SK-N-SH treated with all-trans-retinoic acid at 6 μM for 48 hours (cell line): ENCODE results near the gene ACOXL.

Experiments used
- ATAC-seq: fragments of 200-7000 bp; cut with Tn5 transposase; 3 replicates; pipeline ENCODE4 v1.9.1; 2020; ENCODE audit warnings: mild to moderate bottlenecking, moderate library complexity
- ARNTL ChIP-seq: fragments of 450-650 bp; formaldehyde crosslinking; IDR thresholded peaks from 2 replicates; pipeline ENCODE4 v1.5.0; 2020; ENCODE audit warnings: low read depth, mild to moderate bottlenecking, moderate library complexity, borderline replicate concordance
- BACH2 ChIP-seq: fragments of 250-450 bp; sonication (Bioruptor Pico); IDR thresholded peaks from 2 replicates; pipeline ENCODE4 v1.9.0; 2021; ENCODE audit warnings: mild to moderate bottlenecking, borderline replicate concordance
- CREB5 ChIP-seq: fragments of 250-450 bp; sonication (Bioruptor Pico); IDR thresholded peaks from 2 replicates; pipeline ENCODE4 v1.5.1; 2020; ENCODE audit warnings: low read depth, mild to moderate bottlenecking, moderate library complexity
- CSDC2 ChIP-seq: fragments of 250-450 bp; sonication (Bioruptor Pico); IDR thresholded peaks from 2 replicates; pipeline ENCODE4 v1.5.0; 2020; ENCODE audit warnings: mild to moderate bottlenecking, moderate library complexity
- ESRRG ChIP-seq: fragments of 250-450 bp; sonication (Bioruptor Pico); IDR thresholded peaks from 2 replicates; pipeline ENCODE4 v1.6.1; 2021; ENCODE audit warnings: mild to moderate bottlenecking
- GLIS3 ChIP-seq: fragments of 250-450 bp; sonication (Bioruptor Pico); IDR thresholded peaks from 2 replicates; pipeline ENCODE4 v1.5.0; 2020; ENCODE audit warnings: mild to moderate bottlenecking, moderate library complexity
- PATZ1 ChIP-seq: fragments of 250-450 bp; sonication (Bioruptor Pico); IDR thresholded peaks from 2 replicates; pipeline ENCODE4 v1.8.0; 2020; ENCODE audit warnings: mild to moderate bottlenecking, moderate library complexity, borderline replicate concordance
- PPARA ChIP-seq: fragments of 250-450 bp; sonication (Bioruptor Pico); IDR thresholded peaks from 2 replicates; pipeline ENCODE4 v1.5.0; 2020; ENCODE audit warnings: mild to moderate bottlenecking, borderline replicate concordance
- RARB ChIP-seq: fragments of 250-450 bp; sonication (Bioruptor Pico); IDR thresholded peaks from 2 replicates; pipeline ENCODE4 v1.8.0; 2021; ENCODE audit warnings: mild to moderate bottlenecking, moderate library complexity
- SNAI2 ChIP-seq: fragments of 250-450 bp; sonication (Bioruptor Pico); IDR thresholded peaks from 2 replicates; pipeline ENCODE4 v1.5.0; 2020; ENCODE audit warnings: mild to moderate bottlenecking, moderate library complexity
- TCF4 ChIP-seq: fragments of 250-450 bp; sonication (Bioruptor Pico); IDR thresholded peaks from 2 replicates; pipeline ENCODE4 v1.8.0; 2021; ENCODE audit warnings: mild to moderate bottlenecking, moderate library complexity, borderline replicate concordance
- TSHZ2 ChIP-seq: fragments of 250-450 bp; sonication (Bioruptor Pico); IDR thresholded peaks from 2 replicates; pipeline ENCODE4 v1.5.0; 2020; ENCODE audit warnings: mild to moderate bottlenecking, moderate library complexity
- ZC3H10 ChIP-seq: fragments of 250-450 bp; sonication (Bioruptor Pico); IDR thresholded peaks from 2 replicates; pipeline ENCODE4 v1.5.1; 2021; ENCODE audit warnings: mild to moderate bottlenecking, moderate library complexity
- ZFP3 ChIP-seq: fragments of 250-450 bp; sonication (Bioruptor Pico); IDR thresholded peaks from 2 replicates; pipeline ENCODE4 v1.5.0; 2020; ENCODE audit warnings: mild to moderate bottlenecking, moderate library complexity
- ZFP30 ChIP-seq: fragments of 450-650 bp; formaldehyde crosslinking; IDR thresholded peaks from 2 replicates; pipeline ENCODE4 v1.5.0; 2022; ENCODE audit warnings: mild to moderate bottlenecking, moderate library complexity
- ZNF565 ChIP-seq: fragments of 450-650 bp; formaldehyde crosslinking; conservative IDR thresholded peaks from 2 replicates; pipeline ENCODE4 v1.5.0; 2020; ENCODE audit warnings: low read depth, mild to moderate bottlenecking, moderate library complexity
- ZNF70 ChIP-seq: fragments of 450-650 bp; formaldehyde crosslinking; IDR thresholded peaks from 2 replicates; pipeline ENCODE4 v1.5.0; 2020; ENCODE audit warnings: mild to moderate bottlenecking, moderate library complexity
- ZNF8 ChIP-seq: fragments of 450-650 bp; formaldehyde crosslinking; IDR thresholded peaks from 2 replicates; pipeline ENCODE4 v1.5.0; 2020; ENCODE audit warnings: mild to moderate bottlenecking, moderate library complexity

ACOXL gene

GRCh38 chr2:111155610-111156009 lies 423.2 kb downstream of the ACOXL start:
- TF ChIP-seq ZNF8 (no peak), ZNF70 (no peak), SNAI2 (CRISPR knock-in tag) (no peak), CSDC2 (no peak), PPARA (CRISPR knock-in tag) (no peak), CREB5 (CRISPR knock-in tag) (no peak), ZNF565 (CRISPR knock-in tag) (no peak), ZFP3 (CRISPR knock-in tag) (no peak), GLIS3 (CRISPR knock-in tag) (no peak), ARNTL (CRISPR knock-in tag) (no peak), TSHZ2 (CRISPR knock-in tag) (no peak), ESRRG (CRISPR knock-in tag) (no peak), ZFP30 (no peak), PATZ1 (CRISPR knock-in tag) (no peak), BACH2 (CRISPR knock-in tag) (no peak), TCF4 (no peak)
- ATAC-seq = no peak

DNA sequence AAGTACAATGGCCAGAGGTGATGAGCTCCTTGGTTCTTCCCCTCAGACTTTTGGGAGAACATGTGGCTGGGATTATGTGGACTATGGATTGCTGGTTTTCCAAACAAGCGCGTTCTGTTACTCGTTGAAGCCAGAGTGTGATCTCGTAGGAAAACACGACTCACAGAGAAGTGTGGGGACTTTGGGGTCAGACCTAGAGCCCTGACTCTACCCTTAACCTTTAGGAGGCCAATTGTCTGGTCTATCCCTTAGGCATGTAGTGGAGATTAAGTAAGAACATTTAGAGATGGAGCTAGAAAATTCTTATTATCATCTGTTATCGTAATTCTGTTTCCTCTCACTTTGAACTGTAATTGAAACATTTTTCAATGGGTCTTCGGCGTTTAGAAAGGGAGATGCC lies 424.2 kb downstream of the ACOXL start:
- TF ChIP-seq ARNTL (CRISPR knock-in tag) = no peak
- ATAC-seq = no peak

- TF ChIP-seq GLIS3 (CRISPR knock-in tag) (no peak), ARNTL (CRISPR knock-in tag) (no peak), CSDC2 (no peak), ZFP3 (CRISPR knock-in tag) (no peak)
These were observed 424.8 kb downstream of the ACOXL start for GRCh38 chr2:111157071-111157661.

DNA sequence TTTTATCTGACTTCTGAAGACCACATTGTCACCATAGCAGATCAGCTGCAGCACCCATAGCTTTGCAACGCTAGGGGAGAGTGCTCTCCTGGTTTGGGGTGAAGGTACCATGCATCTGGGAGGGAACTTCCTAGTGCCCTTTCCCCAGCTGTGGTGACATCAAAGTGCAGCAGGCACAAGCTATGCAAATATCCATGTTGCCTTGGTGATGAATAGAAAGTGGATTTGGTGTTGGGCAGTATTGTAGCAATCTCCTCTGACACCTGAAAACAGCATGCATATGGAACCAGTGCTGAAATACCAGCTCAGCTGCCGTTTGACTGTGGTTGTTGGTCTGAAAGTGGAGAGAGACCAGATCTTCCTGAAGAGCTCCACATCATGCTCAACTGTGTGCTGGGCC lies 425.4 kb downstream of the ACOXL start:
- ATAC-seq = no peak
- TF ChIP-seq ARNTL (CRISPR knock-in tag) (no peak), ZFP30 (no peak), ZFP3 (CRISPR knock-in tag) (no peak), CSDC2 (no peak), ZNF8 (no peak), CREB5 (CRISPR knock-in tag) (no peak), ZC3H10 (CRISPR knock-in tag) (no peak), TCF4 (no peak), SNAI2 (CRISPR knock-in tag) (no peak)

More at GRCh38 chr2:111157071-111157661, 424.8 kb downstream of the ACOXL start:
- ATAC-seq = no peak

DNA sequence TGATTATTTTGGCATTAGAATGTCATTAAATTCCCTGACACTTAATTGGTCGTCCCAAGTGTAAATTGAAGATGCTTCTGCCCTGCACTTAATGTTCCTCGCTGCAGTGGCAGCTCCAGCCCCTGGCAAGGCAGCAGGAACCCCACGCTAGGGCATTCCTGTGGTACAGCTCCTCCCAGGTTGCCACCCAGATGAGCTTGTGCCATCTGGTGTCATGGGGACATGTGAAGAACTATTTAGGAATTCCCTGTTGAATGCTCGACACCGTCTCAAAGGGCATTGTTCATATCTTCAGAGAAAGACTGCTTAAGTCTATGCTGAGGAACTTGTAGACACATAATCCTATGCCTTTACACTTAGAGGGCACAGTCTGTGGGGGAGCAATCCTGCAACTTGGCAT lies 427.3 kb downstream of the ACOXL start:
- no peak for ATAC-seq
- TF ChIP-seq CSDC2 = no peak
- no peak for TF ChIP-seq ZC3H10 (CRISPR knock-in tag)
- no peak for TF ChIP-seq ARNTL (CRISPR knock-in tag)
- no peak for TF ChIP-seq RARB (CRISPR knock-in tag)
- no peak for TF ChIP-seq PATZ1 (CRISPR knock-in tag)
- TF ChIP-seq ZNF70 = no peak
- TF ChIP-seq ZNF565 (CRISPR knock-in tag) = no peak
- no peak for TF ChIP-seq GLIS3 (CRISPR knock-in tag)
- no peak for TF ChIP-seq CREB5 (CRISPR knock-in tag)
- no peak for TF ChIP-seq PPARA (CRISPR knock-in tag)
- no peak for TF ChIP-seq TSHZ2 (CRISPR knock-in tag)
- no peak for TF ChIP-seq BACH2 (CRISPR knock-in tag)
- TF ChIP-seq ZFP30 = no peak
